ENCODE results near the gene BRD3.

BRD3 gene

DNA sequence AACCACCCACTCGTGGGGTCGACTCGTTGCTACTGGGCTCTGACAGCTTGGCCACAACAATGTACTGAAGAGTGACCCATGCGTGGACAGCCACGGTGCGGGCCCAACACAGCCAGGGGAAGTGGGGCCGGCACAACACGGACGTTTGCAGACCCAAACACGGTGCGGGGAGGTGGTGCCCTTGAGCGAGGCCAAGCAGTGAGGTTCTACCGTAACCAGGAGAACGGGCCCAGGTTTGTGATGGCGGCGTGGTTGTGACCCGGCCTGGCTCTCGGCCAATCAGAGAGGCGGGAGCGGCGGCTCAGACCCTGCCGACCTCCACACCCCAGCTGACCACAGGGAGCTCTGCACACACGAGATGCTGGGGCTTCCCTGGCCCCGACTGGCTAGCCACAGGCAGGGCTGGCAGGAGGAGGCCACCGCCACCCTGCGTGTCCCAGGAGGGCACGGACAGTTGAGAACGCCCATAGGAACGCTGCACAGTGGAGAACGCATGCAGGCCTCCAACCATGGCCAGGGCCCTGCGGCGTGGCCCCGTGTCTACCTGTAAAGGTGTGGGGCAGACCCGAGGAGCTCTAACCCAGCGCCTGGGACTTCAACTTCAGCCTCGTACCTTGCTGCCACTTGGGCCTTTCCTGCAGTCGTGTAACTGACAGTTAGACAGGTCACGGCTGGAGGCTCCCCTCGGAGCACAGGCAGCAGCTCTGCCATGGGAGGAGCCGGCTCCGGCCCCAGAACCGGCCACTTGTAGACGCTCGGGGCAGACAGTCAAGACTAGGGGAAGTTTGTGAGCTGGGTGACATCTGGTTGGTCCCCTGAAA is 13.7 kb downstream of the BRD3 start:
- DNase-seq (no peak), ATAC-seq (replicated peaks) (no peak)
- Mint-ChIP-seq H3K27me3 (no peaks in the 10 kb centered on the region), H3K36me3 (peaks cover 10 to 29% of the 10 kb centered on the region in 2 donors), H3K4me1 (peaks cover 22 to 44% of the 10 kb centered on the region in 2 donors), H3K4me3 (no peak overlapping the region), H3K27ac (no peak overlapping the region), H3K9me3 (no peaks in the 10 kb centered on the region)

DNA sequence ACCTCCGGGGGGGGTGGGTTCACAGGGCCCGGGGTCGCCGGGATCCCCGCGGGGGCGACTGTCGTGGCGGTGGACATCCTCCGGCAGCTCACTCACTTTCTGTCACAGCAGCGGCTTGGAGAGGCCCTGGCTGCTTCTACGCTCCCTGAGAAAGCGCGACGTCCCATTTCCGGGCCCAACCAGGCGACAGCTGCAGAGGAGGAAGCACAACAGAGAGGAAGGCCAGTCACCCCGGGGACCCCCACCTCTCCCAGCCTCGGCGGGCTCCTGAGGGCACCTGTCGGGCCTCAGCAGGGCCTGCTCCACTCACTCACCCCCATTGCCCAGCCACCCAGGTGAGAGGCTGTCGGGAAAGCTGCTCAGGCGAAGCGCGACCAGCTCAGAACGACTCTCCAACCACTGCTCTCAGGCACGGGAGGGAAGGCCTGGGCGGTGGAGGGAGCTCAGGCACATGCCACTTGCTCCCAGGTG is 14.4 kb downstream of the BRD3 start:
- ATAC-seq (replicated peaks) (no peak), DNase-seq (no peak)
- Mint-ChIP-seq H3K4me1 (peaks cover 15 to 37% of the 10 kb centered on the region in 2 donors), H3K4me3 (no peak overlapping the region), H3K27me3 (no peaks in the 10 kb centered on the region), H3K36me3 (peaks cover 15 to 32% of the 10 kb centered on the region in 2 donors), H3K9me3 (no peaks in the 10 kb centered on the region), H3K27ac (no peak overlapping the region)

DNA sequence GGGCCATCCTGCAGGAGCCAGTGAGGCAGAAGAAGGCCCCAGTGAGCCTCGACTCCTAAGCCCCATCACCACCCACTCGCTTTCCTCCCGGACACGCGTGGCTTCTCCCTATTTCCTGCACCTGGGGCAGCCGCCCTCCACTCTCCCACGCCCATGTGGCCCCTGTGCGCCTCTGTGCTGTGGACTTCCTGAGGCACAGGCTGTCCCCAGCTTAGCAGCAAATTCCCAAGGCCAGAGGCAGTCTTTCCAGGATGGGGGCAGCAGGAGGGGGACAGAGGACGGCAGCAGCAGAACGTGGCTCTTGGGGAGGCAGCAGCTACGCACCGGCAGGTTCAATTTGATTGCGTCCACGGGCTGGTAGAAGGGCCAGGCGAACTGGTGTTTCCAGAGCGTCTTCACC is 14.9 kb downstream of the BRD3 start:
- no peaks in the 10 kb centered on the region for H3K27me3 Mint-ChIP-seq
- H3K36me3 Mint-ChIP-seq = peaks cover 18 to 36% of the 10 kb centered on the region in 2 donors
- H3K27ac Mint-ChIP-seq = no peak overlapping the region
- DNase-seq (no peak), ATAC-seq (replicated peaks) (no peak)
- no peaks in the 10 kb centered on the region for H3K9me3 Mint-ChIP-seq
- H3K4me3 Mint-ChIP-seq = no peak overlapping the region
- H3K4me1 Mint-ChIP-seq = peaks cover 15 to 32% of the 10 kb centered on the region in 2 donors

DNA sequence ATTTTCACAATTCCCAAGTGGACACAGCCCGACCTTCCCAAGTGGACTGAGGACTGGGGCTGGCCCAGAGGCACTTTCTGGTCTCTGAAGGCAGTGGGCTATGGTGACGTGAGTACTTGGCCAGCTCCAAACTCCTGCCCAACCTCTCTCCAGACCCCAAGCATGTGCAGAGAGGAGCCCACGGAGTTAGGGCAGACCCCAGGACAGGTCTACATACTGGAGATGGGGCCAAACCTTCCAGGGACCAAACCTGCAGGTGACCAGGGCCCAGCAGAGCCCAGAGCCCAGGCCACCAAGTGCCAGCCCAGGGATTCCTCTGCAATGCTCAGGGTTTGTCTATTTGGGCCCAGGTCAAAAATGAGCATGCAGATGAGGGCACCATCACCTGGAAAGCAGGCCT is 15.3 kb downstream of the BRD3 start:
- peaks cover 15 to 28% of the 10 kb centered on the region in 2 donors for H3K4me1 Mint-ChIP-seq
- ATAC-seq (replicated peaks) (no peak), DNase-seq (no peak)
- H3K36me3 Mint-ChIP-seq = peaks cover 21 to 38% of the 10 kb centered on the region in 2 donors
- H3K4me3 Mint-ChIP-seq = no peak overlapping the region
- no peaks in the 10 kb centered on the region for H3K27me3 Mint-ChIP-seq
- H3K9me3 Mint-ChIP-seq = no peaks in the 10 kb centered on the region
- no peak overlapping the region for H3K27ac Mint-ChIP-seq

DNA sequence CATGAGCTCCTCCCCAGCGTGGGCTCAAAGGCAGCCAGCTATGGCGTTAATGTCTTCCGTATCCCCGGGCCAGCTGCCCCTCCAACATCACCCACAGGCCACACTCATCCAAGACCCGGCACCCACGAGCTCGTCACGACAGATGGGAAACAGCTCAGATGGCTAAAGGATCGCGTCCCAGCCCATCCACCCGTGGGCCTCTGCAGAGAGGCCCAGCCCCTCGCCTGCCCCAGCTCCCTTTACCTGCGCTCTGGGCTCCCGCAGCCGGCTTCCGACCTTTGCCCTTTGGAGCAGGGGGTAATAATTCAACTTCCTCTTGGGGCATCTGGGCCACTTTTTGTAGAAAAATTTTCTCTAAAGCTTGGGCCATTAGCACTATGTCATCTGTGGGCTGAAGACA is 16.5 kb downstream of the BRD3 start:
- Mint-ChIP-seq H3K9me3 (no peaks in the 10 kb centered on the region), H3K4me3 (no peak overlapping the region), H3K27me3 (no peaks in the 10 kb centered on the region), H3K36me3 (peaks cover 29 to 35% of the 10 kb centered on the region in 2 donors), H3K4me1 (peaks cover 11 to 17% of the 10 kb centered on the region in 2 donors), H3K27ac (no peak overlapping the region)
- no peak for ATAC-seq (replicated peaks)
- no peak for DNase-seq

DNA sequence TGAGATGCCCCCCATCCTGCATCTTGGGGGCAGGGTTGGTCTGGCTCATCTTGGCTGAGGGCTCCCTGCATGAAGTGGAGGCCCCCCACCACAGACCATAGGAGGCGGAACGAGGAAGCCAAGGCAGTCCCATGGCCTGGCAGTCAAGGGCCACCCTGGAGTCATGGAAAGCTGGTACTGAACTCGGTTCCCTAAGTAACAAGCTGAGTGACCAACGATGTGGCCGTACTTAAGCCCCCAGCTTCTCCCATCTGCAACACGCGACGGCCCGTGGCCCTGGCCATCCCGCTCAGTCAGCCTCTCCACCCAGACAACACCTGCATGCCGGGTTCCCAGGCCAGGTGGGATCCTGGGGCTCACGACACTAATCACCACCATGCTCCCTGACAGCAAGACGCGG is 17.1 kb downstream of the BRD3 start:
- Mint-ChIP-seq H3K36me3 (peaks cover 34 to 35% of the 10 kb centered on the region in 2 donors), H3K4me3 (no peak overlapping the region)

GRCh38 chr9:134049772-134050588 is 17.8 kb downstream of the BRD3 start:
- no peak overlapping the region for H3K27ac Mint-ChIP-seq
- peaks cover 34 to 36% of the 10 kb centered on the region in 2 donors for H3K36me3 Mint-ChIP-seq
- no peak for DNase-seq
- H3K4me1 Mint-ChIP-seq = peaks cover 3 to 4% of the 10 kb centered on the region in 2 donors
- H3K9me3 Mint-ChIP-seq = no peaks in the 10 kb centered on the region
- no peaks in the 10 kb centered on the region for H3K27me3 Mint-ChIP-seq
- no peak overlapping the region for H3K4me3 Mint-ChIP-seq
- no peak for ATAC-seq (replicated peaks)

More for the DNA sequence above, 17.1 kb downstream of the BRD3 start:
- no peaks in the 10 kb centered on the region for H3K9me3 Mint-ChIP-seq
- no peak overlapping the region for H3K27ac Mint-ChIP-seq
- no peak for DNase-seq
- peaks cover 9 to 11% of the 10 kb centered on the region in 2 donors for H3K4me1 Mint-ChIP-seq
- ATAC-seq (replicated peaks) = no peak
- no peaks in the 10 kb centered on the region for H3K27me3 Mint-ChIP-seq

- no peak overlapping the region for H3K27ac Mint-ChIP-seq
- no peaks in the 10 kb centered on the region for H3K27me3 Mint-ChIP-seq
- no peak for ATAC-seq (replicated peaks)
These were observed 18.6 kb downstream of the BRD3 start for GRCh38 chr9:134049236-134049635.

GRCh38 chr9:134048582-134048968 is 19.3 kb downstream of the BRD3 start:
- no peaks in the 10 kb centered on the region for H3K4me1 Mint-ChIP-seq
- H3K27me3 Mint-ChIP-seq = no peaks in the 10 kb centered on the region
- H3K27ac Mint-ChIP-seq = peak overlapping the region; percentile 31
- ATAC-seq (replicated peaks) (no peak), DNase-seq (no peak)
- H3K9me3 Mint-ChIP-seq = no peaks in the 10 kb centered on the region
- peaks cover 41 to 47% of the 10 kb centered on the region in 2 donors for H3K36me3 Mint-ChIP-seq
- no peak overlapping the region for H3K4me3 Mint-ChIP-seq

More at GRCh38 chr9:134049236-134049635, 18.6 kb downstream of the BRD3 start:
- DNase-seq = no peak
- Mint-ChIP-seq H3K4me1 (peaks cover 0 to 2% of the 10 kb centered on the region in 2 donors), H3K36me3 (peaks cover 36 to 42% of the 10 kb centered on the region in 2 donors), H3K4me3 (no peak overlapping the region), H3K9me3 (no peaks in the 10 kb centered on the region)

DNA sequence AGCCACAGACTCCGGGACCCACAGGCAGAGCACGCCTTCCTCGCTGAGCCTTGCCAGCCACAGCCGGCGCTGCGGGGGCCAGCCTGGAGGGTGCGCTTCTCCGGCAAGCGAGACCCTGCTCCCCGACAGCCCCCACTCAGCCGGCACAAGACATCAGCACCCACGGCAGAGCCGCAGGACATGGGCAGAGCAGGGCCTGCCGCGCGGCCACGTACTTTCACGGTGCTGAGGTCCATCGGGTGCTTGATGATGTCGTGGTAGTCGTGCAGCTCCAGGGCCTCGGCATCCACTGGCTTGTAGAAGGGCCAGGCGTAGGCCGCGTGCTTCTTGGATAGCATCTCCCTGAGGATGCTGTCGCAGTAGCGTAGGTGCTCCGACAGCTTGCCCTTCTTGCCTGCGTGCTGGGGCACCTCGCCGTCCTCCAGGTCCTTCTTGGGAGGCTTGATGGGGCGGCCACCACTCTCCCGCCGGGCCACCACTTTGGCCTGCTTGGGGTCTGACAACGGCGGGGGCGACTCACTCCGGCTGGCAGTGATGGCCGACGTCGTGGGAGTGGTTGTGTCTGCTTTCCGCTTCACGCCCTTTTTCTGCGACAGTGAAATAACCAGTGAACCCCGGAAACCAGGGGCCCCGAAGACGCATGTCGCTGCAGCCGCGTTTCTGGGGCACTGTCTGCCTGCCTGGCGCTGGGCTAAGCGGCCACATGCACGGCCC is 19.8 kb downstream of the BRD3 start:
- H3K4me3 Mint-ChIP-seq = no peak overlapping the region
- ATAC-seq (replicated peaks) = no peak
- no peak for DNase-seq
- H3K4me1 Mint-ChIP-seq = no peaks in the 10 kb centered on the region
- no peak overlapping the region for H3K27ac Mint-ChIP-seq
- no peaks in the 10 kb centered on the region for H3K9me3 Mint-ChIP-seq
- peaks cover 41 to 48% of the 10 kb centered on the region in 2 donors for H3K36me3 Mint-ChIP-seq
- H3K27me3 Mint-ChIP-seq = no peaks in the 10 kb centered on the region

DNA sequence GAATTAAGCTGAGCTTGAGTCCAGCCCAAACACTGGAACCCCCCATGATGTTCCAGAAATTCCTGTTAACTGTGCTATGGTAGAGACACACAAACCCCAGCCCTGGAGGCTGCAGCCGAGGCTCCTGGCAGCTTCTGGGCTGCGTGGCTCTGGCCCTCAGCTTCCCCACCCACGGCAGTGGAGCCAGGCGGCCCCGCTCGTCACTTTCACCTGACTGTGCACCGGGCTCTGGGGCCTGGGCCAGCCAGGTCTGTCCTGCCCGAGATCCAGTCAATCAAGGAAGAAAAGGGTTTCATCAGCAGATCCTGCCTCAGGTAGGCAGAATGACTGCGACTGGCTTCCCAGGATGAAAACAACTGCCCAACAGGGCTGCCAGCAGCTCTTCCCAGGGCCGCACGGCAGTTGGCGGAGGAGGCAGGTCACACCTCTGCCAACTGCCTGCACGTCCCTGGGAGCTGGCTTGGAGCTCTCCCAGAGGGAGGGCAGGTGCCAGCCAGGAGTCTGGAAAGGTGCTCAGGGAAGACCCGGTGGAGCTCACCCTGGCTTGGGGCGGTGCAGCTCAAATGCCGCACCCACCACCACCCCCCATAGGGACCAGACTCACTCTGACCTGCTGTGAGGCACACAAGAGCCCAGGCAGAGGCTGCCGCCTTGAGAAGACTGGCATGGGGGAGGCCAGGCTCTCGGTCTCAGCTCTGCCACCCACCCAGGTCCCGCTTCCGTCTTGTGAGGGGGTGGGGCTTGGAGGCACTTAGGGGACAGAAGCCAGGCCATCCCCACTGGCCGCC is 20.7 kb downstream of the BRD3 start:
- no peak for DNase-seq
- no peaks in the 10 kb centered on the region for H3K27me3 Mint-ChIP-seq
- peaks cover 41 to 45% of the 10 kb centered on the region in 2 donors for H3K36me3 Mint-ChIP-seq
- H3K27ac Mint-ChIP-seq = peak overlapping the region; percentile 37
- H3K4me3 Mint-ChIP-seq = no peak overlapping the region
- ATAC-seq (replicated peaks) = no peak
- H3K9me3 Mint-ChIP-seq = no peaks in the 10 kb centered on the region
- no peaks in the 10 kb centered on the region for H3K4me1 Mint-ChIP-seq

- ATAC-seq (replicated peaks) = no peak
- H3K4me1 Mint-ChIP-seq = no peaks in the 10 kb centered on the region
- no peaks in the 10 kb centered on the region for H3K9me3 Mint-ChIP-seq
- H3K36me3 Mint-ChIP-seq = peaks cover 41 to 42% of the 10 kb centered on the region in 2 donors
- no peaks in the 10 kb centered on the region for H3K27me3 Mint-ChIP-seq
- H3K27ac Mint-ChIP-seq = no peak overlapping the region
- no peak overlapping the region for H3K4me3 Mint-ChIP-seq
- DNase-seq = no peak
These were observed 21.8 kb downstream of the BRD3 start for GRCh38 chr9:134045841-134046544.

GRCh38 chr9:134044944-134045343 is 22.9 kb downstream of the BRD3 start:
- H3K4me1 Mint-ChIP-seq = no peaks in the 10 kb centered on the region
- peaks cover 42 to 47% of the 10 kb centered on the region in 2 donors for H3K36me3 Mint-ChIP-seq

More at GRCh38 chr9:134044944-134045343, 22.9 kb downstream of the BRD3 start:
- H3K4me3 Mint-ChIP-seq = no peak overlapping the region
- no peak for ATAC-seq (replicated peaks)
- no peak overlapping the region for H3K27ac Mint-ChIP-seq
- DNase-seq = no peak
- no peaks in the 10 kb centered on the region for H3K27me3 Mint-ChIP-seq
- H3K9me3 Mint-ChIP-seq = peaks cover 0 to 1% of the 10 kb centered on the region in 2 donors
